KG1 (cell line): ENCODE measurements around the gene IGF2.
"Not testable (repeated sequence)": the region's sequence is repeated elsewhere in the genome, so short reads cannot be mapped to it uniquely, and the experiment has no call there.

Source experiments
- DNase-seq: peaks from one replicate; lab custom pipeline; 2025; lab: John Stamatoyannopoulos, UW

The IGF2 gene, protein sequence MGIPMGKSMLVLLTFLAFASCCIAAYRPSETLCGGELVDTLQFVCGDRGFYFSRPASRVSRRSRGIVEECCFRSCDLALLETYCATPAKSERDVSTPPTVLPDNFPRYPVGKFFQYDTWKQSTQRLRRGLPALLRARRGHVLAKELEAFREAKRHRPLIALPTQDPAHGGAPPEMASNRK

DNA sequence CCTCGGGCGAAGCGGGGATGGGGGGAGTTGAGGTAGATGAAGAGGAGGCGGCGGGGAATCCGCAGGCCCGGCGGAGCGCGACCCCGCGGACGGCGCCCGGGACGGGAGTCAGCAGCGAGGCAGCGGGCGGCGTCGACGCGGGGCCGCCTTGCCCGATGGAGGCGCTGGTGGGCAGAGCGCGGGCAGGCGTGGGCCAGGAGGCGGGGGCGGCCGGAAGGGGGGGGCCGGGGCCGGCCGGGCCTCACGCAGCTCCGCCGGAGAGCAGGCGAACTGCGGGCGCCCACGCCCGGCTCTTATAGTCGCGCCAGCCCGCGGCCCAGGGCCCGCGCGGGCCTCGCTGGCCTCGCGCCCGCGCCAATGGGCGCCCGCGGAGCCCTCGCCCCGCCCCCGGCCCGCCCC lies at the start of gene IGF2:
Gene IGF2, minus strand, starts transcription at position 267 of the 399 bp plus-strand sequence. CDS start 3,866 bp downstream, outside the sequence.
- DNase-seq = no peak

DNA sequence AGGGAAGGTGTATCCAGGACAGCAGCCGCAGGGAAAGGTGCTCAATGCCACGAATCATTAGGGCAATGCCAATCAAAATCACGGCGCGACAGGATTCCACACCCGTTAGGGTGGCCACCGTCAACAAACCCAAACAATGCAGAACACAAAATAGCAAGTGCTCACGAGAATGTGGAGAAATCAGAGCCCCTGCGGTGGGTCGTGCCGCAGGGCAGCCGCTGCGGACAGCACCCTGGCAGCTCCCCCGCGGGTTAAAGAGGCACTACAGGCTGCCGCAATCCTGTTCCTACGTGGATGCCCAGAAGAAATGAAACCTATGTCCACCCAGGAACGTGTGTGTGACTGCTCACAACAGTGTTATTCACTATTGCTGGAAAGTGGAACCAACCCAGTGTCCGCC lies 49.6 kb upstream of the IGF2 start:
- no peak for DNase-seq

DNA sequence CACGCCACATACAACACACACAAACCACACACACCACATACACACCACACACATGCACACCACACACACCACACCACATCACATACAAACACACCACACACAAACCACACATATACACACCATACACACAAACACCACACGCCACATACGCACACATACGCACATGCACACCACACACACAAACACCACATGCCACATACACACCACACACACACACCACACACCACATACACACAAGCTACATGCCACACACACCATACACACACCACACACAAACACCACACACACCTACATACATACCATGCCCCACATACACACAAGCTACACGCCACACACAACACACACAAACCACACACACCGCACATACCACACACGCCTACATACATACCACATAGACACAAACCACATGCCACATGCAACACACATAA lies 48.1 kb upstream of the IGF2 start:
- DNase-seq = no peak

DNA sequence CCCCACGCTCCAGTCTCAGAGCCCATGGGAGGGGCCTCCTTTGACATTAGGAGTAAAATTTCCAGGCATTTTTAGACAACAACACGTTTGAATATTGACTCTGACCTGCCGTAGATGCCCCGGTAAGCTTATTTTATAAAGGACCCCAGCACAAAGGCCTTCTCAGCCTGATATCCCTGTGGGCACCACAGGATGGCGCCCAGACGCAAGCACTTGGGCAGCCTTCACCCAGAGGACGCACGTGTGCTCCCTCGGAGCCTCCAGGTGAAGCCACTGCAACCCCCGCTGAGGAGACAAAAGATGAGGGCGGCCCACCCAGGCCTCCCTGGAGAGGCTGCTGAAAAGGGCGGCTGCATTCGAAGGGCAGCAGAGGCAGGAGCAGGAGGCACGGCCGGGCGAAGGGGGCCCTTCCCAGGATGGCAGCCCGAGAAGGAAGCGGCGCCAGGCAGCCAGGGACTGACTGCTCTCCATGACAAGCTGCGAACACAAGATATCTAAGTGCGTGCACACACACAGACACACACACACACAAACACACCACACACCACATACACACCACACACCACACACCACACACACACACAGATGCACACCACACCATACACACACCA lies 47.6 kb upstream of the IGF2 start:
- DNase-seq = peak; percentile 36

DNA sequence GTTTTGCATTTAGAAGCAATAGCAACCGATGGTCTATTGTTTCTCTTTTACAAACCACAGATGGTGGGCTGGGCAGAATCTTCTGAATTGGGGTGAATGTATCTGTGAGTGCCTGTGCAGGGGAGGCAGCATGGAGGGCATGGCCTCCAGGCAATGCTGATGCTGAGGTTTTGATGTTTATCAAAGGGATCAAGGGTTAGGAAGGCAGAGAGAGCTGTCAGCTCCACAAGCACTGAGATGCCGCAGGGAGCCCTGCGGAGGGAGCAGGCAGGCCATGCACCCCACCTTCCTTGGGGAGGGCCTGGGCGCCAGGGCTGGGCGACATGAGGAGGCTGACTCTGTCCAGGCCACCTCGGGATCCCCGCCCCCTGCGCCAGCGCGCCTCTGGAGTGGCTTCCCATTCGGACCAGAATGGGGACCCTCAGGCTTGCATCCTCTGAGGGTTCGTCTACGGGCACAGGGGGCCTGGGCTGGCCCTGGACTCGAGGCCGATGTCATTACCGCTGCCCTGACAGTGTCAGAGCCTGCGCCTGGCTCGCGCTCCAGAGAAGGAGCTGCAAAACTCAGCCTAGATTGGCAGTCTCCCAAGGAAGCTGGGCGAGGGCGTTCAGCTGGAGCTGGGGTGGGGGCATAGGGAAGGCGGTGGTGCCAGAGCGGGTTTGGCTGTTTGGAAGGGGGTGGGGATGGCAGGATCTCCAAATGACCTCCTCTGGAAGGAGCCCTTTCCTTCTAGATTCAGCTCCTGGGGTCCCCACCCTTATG lies 46.3 kb upstream of the IGF2 start:
- DNase-seq = no peak

DNA sequence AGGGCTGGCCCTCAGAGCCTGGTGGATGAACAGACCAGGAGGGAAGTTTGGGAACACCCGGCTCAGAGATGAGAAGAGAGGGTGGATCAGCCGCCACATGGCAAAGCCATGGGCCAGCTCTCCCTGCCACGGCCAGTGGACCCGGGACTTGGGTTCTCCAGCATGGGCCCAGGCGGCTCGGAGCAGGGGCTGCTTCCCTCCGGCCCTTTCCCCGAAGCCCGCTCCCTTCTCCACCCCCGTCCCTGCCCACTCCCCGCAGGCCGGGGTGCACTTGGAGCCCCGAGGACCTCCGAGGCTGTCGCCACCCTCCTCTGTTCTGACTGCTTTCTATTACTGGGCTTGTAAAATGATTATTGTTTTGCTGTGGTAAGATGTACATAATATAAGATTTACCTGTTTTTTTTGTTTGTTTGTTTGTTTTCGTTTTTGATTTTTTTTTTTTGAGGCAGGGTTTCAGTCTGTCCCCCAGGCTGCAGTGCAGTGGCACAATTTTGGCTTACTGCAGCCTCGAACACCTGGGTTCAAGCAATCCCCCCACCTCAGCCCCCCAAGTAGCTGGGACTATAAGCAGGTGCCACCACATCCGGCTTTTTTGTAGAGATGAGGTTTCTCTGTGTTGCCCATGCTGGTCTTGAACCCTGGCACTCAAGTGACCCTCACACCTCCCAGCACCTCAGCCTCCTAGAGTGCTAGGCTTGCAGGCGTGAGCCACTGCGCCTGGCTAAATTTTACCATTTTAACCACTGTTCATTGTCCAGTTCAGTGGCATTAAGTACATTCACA lies 43.7 kb upstream of the IGF2 start:
- DNase-seq = no peak

DNA sequence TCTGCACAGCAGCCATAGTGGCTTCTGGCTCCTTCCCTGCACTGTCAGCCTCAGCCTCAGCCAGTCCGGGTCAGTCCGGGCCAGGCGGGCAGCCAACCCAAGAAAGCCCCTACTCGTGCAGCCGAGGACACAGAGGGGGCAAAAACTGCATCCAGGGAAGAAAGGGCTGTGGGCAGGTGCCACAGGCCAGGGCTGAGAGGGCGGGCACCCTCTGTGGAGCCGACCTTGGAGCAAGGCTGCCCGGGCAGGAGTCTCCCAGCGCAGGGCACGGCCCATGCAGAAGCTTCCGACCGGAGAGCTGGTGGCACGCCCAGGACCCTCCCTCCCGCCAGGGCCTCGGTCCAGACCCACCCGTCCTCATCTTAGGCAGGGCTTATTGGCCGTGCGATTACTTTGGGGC lies 42.9 kb upstream of the IGF2 start:
- DNase-seq = no peak

DNA sequence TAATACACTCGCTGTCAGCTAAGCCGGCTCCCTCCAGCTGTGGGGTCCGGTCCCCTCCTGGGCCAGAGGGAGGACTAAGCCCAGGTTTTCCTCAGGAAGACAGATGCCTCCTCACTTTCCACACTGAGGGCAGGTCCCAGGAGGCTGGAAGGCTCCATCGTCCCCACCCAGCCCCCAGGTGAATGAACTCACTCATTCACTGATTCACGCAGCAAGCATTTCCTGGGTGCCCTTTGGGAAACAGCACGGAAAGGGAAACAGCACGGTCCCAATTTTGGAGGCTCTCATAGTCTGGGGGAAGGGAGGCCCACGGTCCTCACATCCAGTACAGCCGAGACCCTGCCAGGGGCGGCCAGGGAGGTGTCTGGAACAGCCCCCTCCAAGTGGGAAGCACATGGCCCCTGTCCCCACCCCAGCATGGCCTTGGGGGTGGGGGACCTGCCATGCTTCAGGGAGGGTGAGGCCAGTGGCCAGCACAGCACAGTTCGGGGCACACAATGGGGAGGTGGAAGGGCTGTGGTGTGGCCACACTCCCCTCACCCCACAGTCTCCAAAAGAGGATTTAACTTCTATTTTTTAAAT lies 41.7 kb upstream of the IGF2 start:
- no peak for DNase-seq

DNA sequence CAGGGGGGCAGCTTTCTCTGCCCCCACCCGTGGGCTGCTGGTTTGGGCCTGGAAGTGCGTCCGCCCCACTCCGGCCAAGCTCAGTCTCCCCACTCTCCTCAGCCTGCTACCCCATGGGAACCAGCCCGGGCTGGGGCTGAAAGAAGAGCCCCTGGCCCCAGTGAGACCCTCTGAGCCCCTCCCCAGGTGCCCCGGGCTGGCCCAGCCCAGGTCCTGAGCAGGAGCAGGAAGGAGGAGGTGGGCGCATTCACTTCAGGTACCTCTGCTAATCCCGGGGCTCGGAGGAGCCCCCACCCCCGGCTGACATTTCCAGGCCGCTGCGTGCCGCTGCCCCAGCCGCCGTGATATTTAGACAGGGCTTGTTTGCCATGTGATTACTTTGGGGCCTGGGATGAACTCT lies 41.2 kb upstream of the IGF2 start:
- no peak for DNase-seq

DNA sequence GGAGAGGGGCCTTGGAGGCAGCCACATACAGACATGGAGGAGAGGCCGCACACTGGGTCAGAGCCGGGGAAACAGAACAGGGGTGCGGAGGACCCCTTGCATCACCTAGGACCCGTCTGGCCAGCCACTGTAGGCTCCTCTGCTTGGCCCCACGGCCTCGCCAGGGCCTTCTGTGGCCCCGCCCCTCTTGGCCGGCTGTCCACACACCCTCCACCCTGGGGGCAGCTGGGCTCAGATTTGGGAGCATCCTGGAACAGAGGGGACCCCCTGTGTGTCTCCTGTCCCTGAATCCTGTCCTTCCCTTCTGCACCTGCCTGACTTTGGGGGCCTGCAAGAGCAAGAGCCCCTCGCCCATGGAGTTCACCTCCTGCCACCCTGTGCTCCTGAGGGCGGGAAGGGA lies 40.3 kb upstream of the IGF2 start:
- no peak for DNase-seq

DNA sequence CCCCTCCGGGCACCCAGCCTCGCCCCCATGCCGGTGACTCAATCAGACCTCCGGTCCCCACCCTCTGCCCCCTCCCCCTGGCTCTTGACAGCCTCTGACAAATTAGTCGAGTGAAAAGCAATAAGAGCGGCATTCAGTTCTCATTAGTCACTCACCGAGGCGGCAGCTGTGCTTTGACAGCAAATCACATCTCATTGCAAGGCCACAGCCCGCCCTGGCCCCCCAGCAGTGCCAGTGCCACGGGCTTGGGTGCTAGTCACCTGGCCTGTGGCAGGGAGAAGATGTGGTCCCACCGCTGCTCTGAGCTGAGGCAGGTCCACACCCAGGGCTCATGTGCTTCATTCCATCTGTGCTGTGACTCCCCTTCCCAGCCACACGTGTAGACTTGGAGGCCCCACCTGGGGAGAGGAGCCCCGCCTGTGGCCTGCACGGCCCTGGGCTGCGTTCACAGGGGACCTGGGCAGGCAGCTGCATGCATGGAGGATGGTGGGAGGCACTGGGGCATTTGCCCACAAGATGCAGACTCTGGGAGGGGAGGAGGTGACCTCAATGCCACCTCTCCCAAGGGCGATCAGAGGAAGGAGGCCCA lies 39.8 kb upstream of the IGF2 start:
- no peak for DNase-seq

DNA sequence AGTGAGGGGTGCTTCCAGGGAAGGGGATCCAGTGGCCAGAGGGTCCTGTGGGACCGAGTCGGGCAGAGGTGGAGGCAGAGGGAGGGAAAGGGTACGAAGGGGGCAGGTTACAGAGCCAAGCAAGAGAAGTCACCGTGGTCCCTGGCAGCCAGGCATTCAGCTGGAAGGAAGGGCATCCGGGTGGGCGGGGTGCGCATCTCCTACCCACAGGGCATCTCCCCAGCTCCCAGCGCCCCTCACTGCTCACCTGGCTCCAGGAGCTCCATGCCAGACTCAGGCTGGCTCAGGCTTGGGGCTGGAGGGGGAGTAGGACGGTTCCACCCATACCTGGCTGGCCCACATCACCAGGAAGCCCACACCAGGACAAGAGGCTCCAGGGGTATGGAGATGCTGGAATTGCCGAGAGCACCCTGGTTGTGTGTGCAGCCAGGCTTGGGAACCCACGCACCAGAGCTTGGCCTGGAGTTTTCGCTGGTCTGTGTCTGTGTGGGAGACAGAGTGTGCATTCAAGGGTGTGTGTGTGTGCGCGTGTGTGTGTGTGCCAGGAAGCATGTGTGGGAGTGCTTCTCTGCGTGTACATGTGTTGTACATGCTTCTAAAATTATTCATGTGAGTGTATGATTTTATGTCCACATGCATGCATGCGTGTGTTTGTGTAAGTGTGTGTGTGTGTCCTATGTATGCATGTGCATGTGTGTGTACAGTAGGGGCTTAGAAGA lies 39.0 kb upstream of the IGF2 start:
- not testable (repeated sequence) for DNase-seq

DNA sequence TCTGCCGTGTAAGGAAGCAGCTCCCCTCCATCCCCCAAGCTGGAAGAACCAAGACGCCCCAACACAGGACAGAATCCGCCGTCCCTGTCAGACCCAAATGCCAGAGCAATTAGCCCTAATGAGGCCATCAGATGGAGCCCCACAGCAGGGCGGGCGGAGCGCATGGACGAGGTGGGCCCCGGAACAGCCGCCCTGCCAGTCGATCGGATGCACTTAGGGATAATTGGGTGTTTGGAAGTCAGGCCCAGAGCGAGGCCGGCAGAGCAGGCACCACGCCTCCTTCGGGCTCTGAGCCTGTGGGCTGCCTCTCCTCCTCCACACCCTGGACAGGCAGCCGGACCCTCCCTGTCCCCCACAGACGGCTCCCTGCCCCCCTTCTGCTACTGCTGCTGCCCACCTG lies 37.9 kb upstream of the IGF2 start:
- no peak for DNase-seq

DNA sequence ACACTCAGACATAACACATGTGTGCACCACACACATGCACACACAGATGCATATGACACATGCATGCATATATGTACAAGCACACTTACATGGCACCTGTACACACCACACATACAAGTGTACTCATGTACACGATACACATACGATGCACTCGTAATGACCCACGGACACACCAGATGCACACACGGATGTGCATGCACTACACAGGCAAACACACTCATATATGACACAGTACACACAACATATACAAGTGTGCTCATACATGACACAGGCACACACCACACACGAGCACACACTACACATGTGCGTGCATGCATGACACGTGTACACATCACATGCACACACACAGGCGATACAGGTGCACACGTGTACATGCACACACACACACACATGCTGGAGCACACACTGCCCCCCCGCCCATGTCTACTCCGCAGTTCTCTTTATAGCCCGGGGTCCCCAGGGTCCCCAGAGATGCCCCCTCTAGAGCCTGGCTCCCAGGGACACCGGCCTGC lies 37.3 kb upstream of the IGF2 start:
- no peak for DNase-seq

DNA sequence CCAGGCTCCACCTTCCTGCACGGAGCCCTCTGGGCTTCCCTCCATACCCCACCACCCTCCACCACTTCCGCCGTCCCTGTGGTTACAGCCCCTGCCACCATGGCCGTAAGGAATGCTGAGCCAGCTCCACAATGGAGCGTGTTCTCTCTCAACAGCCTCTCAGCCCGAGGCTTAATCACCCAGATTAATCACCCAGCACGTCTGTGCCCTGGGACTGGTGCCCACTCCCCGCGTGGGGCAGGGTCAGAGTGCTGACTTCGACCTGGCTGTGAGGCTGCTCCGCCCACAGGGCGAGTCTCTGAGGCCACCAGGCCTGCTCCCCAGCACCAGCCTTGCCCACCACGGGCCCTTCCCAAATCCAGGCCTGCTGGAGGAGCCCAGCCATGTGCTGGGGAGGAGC lies 36.5 kb upstream of the IGF2 start:
- DNase-seq = no peak

DNA sequence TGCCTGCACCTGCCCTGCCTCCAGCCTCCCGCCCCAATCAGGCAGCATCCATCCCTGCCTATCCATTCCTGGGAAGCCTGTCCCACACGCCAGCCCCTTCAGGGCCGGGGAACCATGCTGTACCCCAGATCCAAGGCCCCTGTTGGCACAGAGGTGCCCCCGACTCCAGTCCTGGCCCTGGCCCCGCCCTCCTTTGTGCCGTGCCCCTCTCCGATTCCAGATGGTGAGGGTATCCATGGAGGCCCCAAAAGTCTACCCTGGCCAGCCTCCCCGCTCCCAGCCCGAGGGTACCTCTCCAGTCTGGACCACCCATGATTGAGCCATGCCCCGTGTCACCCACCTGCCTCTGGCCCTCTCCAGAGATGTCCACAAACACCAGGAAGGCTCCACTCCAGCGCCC lies 35.2 kb upstream of the IGF2 start:
- DNase-seq = no peak

DNA sequence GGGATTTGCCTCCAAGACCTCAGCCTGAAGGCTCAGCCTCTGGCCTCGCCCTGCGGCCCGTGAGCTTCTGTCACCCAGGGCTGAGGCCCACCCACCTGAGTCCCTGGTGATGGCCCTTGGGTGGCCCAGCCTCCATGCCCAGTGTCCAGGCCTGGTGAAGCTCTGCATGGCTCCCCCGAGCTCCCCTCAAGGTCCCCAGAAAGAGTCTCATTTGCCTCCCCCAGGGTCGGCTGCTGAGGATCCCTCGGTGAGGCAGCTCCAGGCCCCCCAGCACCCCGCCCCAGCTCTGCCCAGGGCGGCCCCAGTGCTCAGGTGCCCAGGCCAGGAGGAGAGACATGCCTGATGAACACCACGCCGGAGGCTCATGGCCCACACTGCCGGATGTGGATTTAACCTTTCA lies 34.6 kb upstream of the IGF2 start:
- no peak for DNase-seq

DNA sequence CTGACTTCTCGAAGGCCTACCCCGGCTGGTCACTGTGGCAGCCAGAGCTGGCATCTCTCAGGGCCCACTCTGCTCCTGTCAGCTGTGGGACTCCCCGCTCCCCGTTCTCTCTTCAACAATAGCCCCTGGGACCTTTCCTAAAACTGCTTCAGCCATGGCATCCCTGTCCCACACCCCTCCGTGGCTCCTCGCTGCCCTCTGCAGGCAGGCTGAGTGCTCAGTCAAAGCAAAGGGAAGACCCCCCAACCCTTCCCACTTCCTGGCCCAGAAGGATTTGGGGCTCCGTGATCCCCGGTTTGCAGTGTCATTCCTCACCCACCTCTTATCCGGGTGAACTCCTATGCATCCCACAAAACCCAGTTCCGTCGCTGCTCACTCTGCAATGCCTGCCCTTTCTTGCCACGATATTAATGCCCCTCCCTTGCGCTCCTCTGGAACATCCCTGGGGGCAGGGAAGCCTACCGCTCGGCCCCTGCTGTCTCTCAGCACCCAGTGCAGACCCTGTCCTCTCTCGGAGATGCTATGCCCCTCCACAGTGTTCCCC lies 34.0 kb upstream of the IGF2 start:
- DNase-seq = no peak

DNA sequence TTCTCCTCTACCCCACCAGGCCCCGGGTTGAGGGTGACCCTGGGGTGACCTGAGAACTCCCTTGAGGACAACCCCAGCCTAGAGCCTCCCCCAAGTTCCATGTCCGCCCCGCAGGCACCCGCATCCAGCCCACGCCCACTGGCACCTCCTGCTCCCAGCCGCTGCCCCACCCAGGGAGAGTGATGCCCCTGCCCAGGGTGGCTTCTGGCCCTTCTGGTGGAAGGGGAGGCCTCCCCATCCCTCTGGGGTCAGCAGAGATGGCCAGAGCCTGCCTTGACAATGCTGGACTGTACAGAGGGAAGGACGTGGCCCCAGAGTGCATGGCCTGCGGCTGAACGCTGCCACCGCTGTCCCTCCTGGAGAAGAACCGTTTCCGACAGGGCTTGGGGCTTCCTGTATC lies 33.5 kb upstream of the IGF2 start:
- DNase-seq = no peak

DNA sequence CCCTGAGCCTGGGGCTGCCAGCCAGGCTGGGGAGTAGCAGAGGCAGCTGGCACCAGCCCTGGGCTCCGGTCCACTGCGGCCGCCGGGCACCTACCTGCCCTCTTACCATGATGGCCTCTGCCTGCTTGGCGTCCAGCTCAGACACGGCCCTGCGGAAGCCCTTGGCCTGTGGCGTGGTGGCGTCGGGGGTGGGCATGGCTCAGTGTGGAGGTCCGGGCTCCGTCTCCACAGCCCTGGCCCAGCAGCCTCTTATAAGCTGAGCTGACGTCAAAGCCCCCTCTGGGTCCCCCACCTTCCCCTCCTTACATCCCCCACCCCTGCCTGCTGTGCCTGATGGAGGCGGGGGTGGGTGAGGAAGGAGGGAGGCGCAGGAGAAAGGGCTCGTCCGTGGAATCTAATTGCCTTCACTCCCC lies 32.4 kb upstream of the IGF2 start, which contains the start of gene TH:
Gene TH, minus strand, starts transcription at position 225 of the 413 bp plus-strand sequence. Its CDS starts 29 bp downstream, at position 196.
- DNase-seq = no peak
